Measurements from ENCODE around the gene MOB3B. TPM values are rescaled to one million over a fixed set of nuclear protein-coding genes. Genes with fewer than 3 reads are reported as not detected.

The MOB3B gene
- total and polyA plus RNA-seq, 10 of the 15 experiments (the other 5 are each of a cell fraction or from before 2014, with no cell fraction given), result 0.44 to 2.7 (median 0.91) TPM

- H3K27ac ChIP-seq (ENCODE audit: control insufficient read depth, insufficient read depth), result no peak overlapping the region
- H3K4me1 ChIP-seq (ENCODE audit: control insufficient read depth, insufficient read depth, low read length), result no peaks in the 10 kb centered on the region
- no peaks in the 10 kb centered on the region for H3K27me3 ChIP-seq (replicated peaks in 1 of 2; ENCODE audit: control insufficient read depth in 2 of 2, insufficient read depth in 2 of 2, low read length in 1 of 2)
- no peak for ATAC-seq
- no peak overlapping the region for H3K4me3 ChIP-seq
- 100% methylated on average over 1 of the region's 1 CpG for WGBS (ENCODE audit: insufficient coverage, insufficient replicate concordance, low lambda C conversion rate, missing lambda C conversion rate)
- FAIRE-seq, result no peak
- no peaks in the 10 kb centered on the region for H3K36me3 ChIP-seq (ENCODE audit: control insufficient read depth in 2 of 2, insufficient read depth in 2 of 2, low read length in 1 of 2)
- no peaks in the 10 kb centered on the region for H4K20me1 ChIP-seq (ENCODE audit: control insufficient read depth, insufficient read depth)
- RAD21 ChIA-PET (ENCODE audit: unreplicated experiment), result interaction anchor here (0.6 kb wide), 1 partner anchor 1978 kb away, joined by 3 read pairs; no protein-coding TSS in a partner anchor
- DNase-seq (ENCODE audit: low read depth, low spot score), result no peak
- H2AFZ ChIP-seq (ENCODE audit: control insufficient read depth, low read depth, low read length), result no peak overlapping the region
- POLR2A ChIA-PET, result no interaction called here
- BruUV-seq (replicated peaks), result no TSS peak
- CTCF ChIA-PET, result interaction anchor here (0.9 kb wide), 1 partner anchor 28 kb away, joined by 4 read pairs; no protein-coding TSS in a partner anchor
- SMC1A ChIA-PET (ENCODE audit: uncharacterized antibody, unreplicated experiment), result interaction anchor here (0.6 to 1.4 kb wide), 5 partner anchors 9 to 697 kb away, joined by 3 to 4 read pairs (median 3); no protein-coding TSS in a partner anchor
- H3K79me2 ChIP-seq (ENCODE audit: control insufficient read depth, insufficient read depth, low read length), result no peaks in the 10 kb centered on the region
- no peak overlapping the region for H3K4me2 ChIP-seq (ENCODE audit: control insufficient read depth, insufficient read depth)
- H3K9me3 ChIP-seq (replicated peaks; ENCODE audit: control insufficient read depth, insufficient read depth, low read length), result no peaks in the 10 kb centered on the region
- no peak overlapping the region for H3K9ac ChIP-seq (ENCODE audit: control insufficient read depth, insufficient read depth, low read length)
- in situ Hi-C loops (cut with MboI), result no loop called here
- intact Hi-C loops (cut with micrococcal nuclease; ENCODE audit: unreplicated experiment), result no loop called here
- no peak for TF ChIP-seq RAD51 (IDR thresholded peaks at IDR 0.05)
- TF ChIP-seq, protein P1, sequence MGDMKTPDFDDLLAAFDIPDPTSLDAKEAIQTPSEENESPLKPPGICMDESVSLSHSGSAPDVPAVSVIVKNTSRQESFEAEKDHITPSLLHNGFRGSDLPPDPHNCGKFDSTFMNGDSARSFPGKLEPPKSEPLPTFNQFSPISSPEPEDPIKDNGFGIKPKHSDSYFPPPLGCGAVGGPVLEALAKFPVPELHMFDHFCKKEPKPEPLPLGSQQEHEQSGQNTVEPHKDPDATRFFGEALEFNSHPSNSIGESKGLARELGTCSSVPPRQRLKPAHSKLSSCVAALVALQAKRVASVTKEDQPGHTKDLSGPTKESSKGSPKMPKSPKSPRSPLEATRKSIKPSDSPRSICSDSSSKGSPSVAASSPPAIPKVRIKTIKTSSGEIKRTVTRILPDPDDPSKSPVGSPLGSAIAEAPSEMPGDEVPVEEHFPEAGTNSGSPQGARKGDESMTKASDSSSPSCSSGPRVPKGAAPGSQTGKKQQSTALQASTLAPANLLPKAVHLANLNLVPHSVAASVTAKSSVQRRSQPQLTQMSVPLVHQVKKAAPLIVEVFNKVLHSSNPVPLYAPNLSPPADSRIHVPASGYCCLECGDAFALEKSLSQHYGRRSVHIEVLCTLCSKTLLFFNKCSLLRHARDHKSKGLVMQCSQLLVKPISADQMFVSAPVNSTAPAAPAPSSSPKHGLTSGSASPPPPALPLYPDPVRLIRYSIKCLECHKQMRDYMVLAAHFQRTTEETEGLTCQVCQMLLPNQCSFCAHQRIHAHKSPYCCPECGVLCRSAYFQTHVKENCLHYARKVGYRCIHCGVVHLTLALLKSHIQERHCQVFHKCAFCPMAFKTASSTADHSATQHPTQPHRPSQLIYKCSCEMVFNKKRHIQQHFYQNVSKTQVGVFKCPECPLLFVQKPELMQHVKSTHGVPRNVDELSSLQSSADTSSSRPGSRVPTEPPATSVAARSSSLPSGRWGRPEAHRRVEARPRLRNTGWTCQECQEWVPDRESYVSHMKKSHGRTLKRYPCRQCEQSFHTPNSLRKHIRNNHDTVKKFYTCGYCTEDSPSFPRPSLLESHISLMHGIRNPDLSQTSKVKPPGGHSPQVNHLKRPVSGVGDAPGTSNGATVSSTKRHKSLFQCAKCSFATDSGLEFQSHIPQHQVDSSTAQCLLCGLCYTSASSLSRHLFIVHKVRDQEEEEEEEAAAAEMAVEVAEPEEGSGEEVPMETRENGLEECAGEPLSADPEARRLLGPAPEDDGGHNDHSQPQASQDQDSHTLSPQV (IDR thresholded peaks at IDR 0.05), result no peak
- no peak for TF ChIP-seq BRCA1 (IDR thresholded peaks at IDR 0.05; ENCODE audit: low read depth, low read length)
- TF ChIP-seq MTA3 (IDR thresholded peaks at IDR 0.05; ENCODE audit: borderline replicate concordance, low read length), result no peak
- TF ChIP-seq TCF7 (IDR thresholded peaks at IDR 0.05; ENCODE audit: borderline replicate concordance), result no peak
- TF ChIP-seq E2F4 (IDR thresholded peaks at IDR 0.05; ENCODE audit: low read depth, low read length), result no peak
- TF ChIP-seq CUX1 (IDR thresholded peaks at IDR 0.05; ENCODE audit: insufficient replicate concordance, low read depth, low read length), result no peak
- TF ChIP-seq BMI1 (IDR thresholded peaks at IDR 0.05; ENCODE audit: borderline replicate concordance), result no peak
- TF ChIP-seq HSF1 (IDR thresholded peaks at IDR 0.05; ENCODE audit: low read depth, low read length), result no peak
- TF ChIP-seq TCF3 (IDR thresholded peaks at IDR 0.05; ENCODE audit: borderline replicate concordance, insufficient read depth, low read depth, low read length), result no peak
- no peak for TF ChIP-seq ZZZ3 (IDR thresholded peaks at IDR 0.05; ENCODE audit: control insufficient read depth, insufficient read length, low read depth)
- TF ChIP-seq FOXM1 (IDR thresholded peaks at IDR 0.05; ENCODE audit: low read depth, low read length), result no peak
- TF ChIP-seq HDGF (IDR thresholded peaks at IDR 0.05), result no peak
Measured at GRCh38 chr9:27428551-27428950, 101.1 kb downstream of the MOB3B start.

All from GM12878 (cell line).